Loucy (cell line): ENCODE results near the gene MTMR3.

Experiments
- CTCF ChIP-seq: fragments of 200-600 bp; sonication (generic); conservative IDR thresholded peaks from 2 replicates; pipeline ENCODE4 v1.5.1; 2014; ENCODE audit warnings: mild to moderate bottlenecking, antibody characterized with exemption, low read length
- EZH2phosphoT487 ChIP-seq: fragments of 200-600 bp; IDR thresholded peaks from 2 replicates; pipeline ENCODE4 v1.6.1; 2018; ENCODE audit warnings: antibody characterized with exemption, mild to moderate bottlenecking, moderate library complexity, borderline replicate concordance

- no peak for TF ChIP-seq CTCF
- no peak for TF ChIP-seq EZH2phosphoT487
Observed at GRCh38 chr22:29985912-29986311, 102.9 kb downstream of the MTMR3 start.
